ENCODE results near the gene TRIM68. TPM values are rescaled to one million over a fixed set of nuclear protein-coding genes. Genes with fewer than 3 reads are reported as not detected.

The TRIM68 gene
- total and polyA plus RNA-seq, 8 donors: 4.5 to 32.0 (median 12.1) TPM; not detected in 1

- intact Hi-C loops (cut with DNase I; ENCODE audit: low total_unique reads): no loop called here
- no peak for DNase-seq
- H3K9me3 ChIP-seq: no peaks in the 10 kb centered on the region
- peaks cover 0 to 32% (median 0%) of the 10 kb centered on the region in 4 donors for H3K4me1 ChIP-seq
- H3K27ac ChIP-seq: peak overlapping the region in 1 of 5 donors; percentile 20
- no peak for TF ChIP-seq POLR2AphosphoS5 (IDR thresholded peaks at IDR 0.05)
- no peak for TF ChIP-seq POLR2A (IDR thresholded peaks at IDR 0.05)
- TF ChIP-seq EP300 (IDR thresholded peaks at IDR 0.05): no peak
- no peak for TF ChIP-seq CTCF (IDR thresholded peaks at IDR 0.05)
- H3K36me3 ChIP-seq: no peaks in the 10 kb centered on the region
- H3K4me3 ChIP-seq: no peak overlapping the region
- peaks cover 0 to 9% (median 0%) of the 10 kb centered on the region in 3 donors for H3K27me3 ChIP-seq
- WGBS, 5 donors: 54 to 81% (median 71%) methylated on average over 2 of the region's 2 CpGs
Observed at GRCh38 chr11:4645974-4646373, 37.9 kb upstream of the TRIM68 start.

GRCh38 chr11:4644233-4644632 is 36.2 kb upstream of the TRIM68 start:
- 36 to 47% (median 41%) methylated on average over 4 of the region's 4 CpGs for WGBS, 5 donors
- no peak overlapping the region for H3K4me3 ChIP-seq
- H3K36me3 ChIP-seq: no peaks in the 10 kb centered on the region
- H3K4me1 ChIP-seq: peaks cover 0 to 32% (median 0%) of the 10 kb centered on the region in 4 donors
- H3K27ac ChIP-seq: peak overlapping the region in 1 of 5 donors; percentile 36
- H3K9me3 ChIP-seq: no peaks in the 10 kb centered on the region
- peaks cover 0 to 9% (median 0%) of the 10 kb centered on the region in 3 donors for H3K27me3 ChIP-seq
- no peak for DNase-seq
- no peak for TF ChIP-seq POLR2A (IDR thresholded peaks at IDR 0.05)
- no peak for TF ChIP-seq CTCF (IDR thresholded peaks at IDR 0.05)
- no peak for TF ChIP-seq EP300 (IDR thresholded peaks at IDR 0.05)
- no peak for TF ChIP-seq POLR2AphosphoS5 (IDR thresholded peaks at IDR 0.05)
- intact Hi-C loops (cut with DNase I; ENCODE audit: low total_unique reads): no loop called here

GRCh38 chr11:4643682-4644081 is 35.7 kb upstream of the TRIM68 start, which contains the start of gene OR51E1:
TSS of gene OR51E1 (plus strand) at chr11:4643982. CDS start at chr11:4652527, 8,545 bp downstream.
- Histone ChIP-seq H3K36me3 (no peaks in the 10 kb centered on the region), H3K4me1 (peaks cover 0 to 32% (median 0%) of the 10 kb centered on the region in 4 donors), H3K27ac (peak within 1 kb of the TSS in 1 of 5 donors; percentile 36), H3K4me3 (no peak within 1 kb of the TSS), H3K27me3 (peaks cover 0 to 9% (median 0%) of the 10 kb centered on the region in 3 donors), H3K9me3 (no peaks in the 10 kb centered on the region)
- DNase-seq: no peak
- intact Hi-C loops (cut with DNase I; ENCODE audit: low total_unique reads): no loop called here
- no peak for TF ChIP-seq EP300 (IDR thresholded peaks at IDR 0.05)
- no peak for TF ChIP-seq POLR2A (IDR thresholded peaks at IDR 0.05)
- WGBS, 5 donors: 65 to 75% (median 68%) methylated on average over 3 of the region's 3 CpGs

- Histone ChIP-seq H3K36me3 (no peaks in the 10 kb centered on the region), H3K4me1 (peaks cover 0 to 32% (median 0%) of the 10 kb centered on the region in 4 donors), H3K27ac (no peak overlapping the region), H3K4me3 (no peak overlapping the region), H3K27me3 (peaks cover 0 to 9% (median 0%) of the 10 kb centered on the region in 3 donors), H3K9me3 (no peaks in the 10 kb centered on the region)
- intact Hi-C loops (cut with DNase I; ENCODE audit: low total_unique reads): no loop called here
- 39 to 56% (median 54%) methylated on average over 5 of the region's 5 CpGs for WGBS, 5 donors
- no peak for TF ChIP-seq EP300 (IDR thresholded peaks at IDR 0.05)
- TF ChIP-seq CTCF (IDR thresholded peaks at IDR 0.05): no peak
- TF ChIP-seq POLR2AphosphoS5 (IDR thresholded peaks at IDR 0.05): no peak
- TF ChIP-seq POLR2A (IDR thresholded peaks at IDR 0.05): no peak
- no peak for DNase-seq
Observed at GRCh38 chr11:4643076-4643475, 35.0 kb upstream of the TRIM68 start.

- no peak for DNase-seq
- Histone ChIP-seq H3K4me1 (peaks cover 0 to 27% (median 3%) of the 10 kb centered on the region in 4 donors), H3K36me3 (no peaks in the 10 kb centered on the region), H3K27me3 (peaks cover 0 to 14% (median 0%) of the 10 kb centered on the region in 3 donors), H3K4me3 (no peak overlapping the region), H3K27ac (no peak overlapping the region), H3K9me3 (no peaks in the 10 kb centered on the region)
- intact Hi-C loops (cut with DNase I; ENCODE audit: low total_unique reads): no loop called here
- WGBS, 5 donors: 76 to 87% (median 85%) methylated on average over 7 of the region's 7 CpGs
- no peak for TF ChIP-seq CTCF (IDR thresholded peaks at IDR 0.05)
- TF ChIP-seq EP300 (IDR thresholded peaks at IDR 0.05): no peak
- no peak for TF ChIP-seq POLR2A (IDR thresholded peaks at IDR 0.05)
- TF ChIP-seq POLR2AphosphoS5 (IDR thresholded peaks at IDR 0.05): no peak
Observed at GRCh38 chr11:4642043-4642442, 34.0 kb upstream of the TRIM68 start.

Data from stomach (tissue), 9 donors.